Tibial nerve (tissue), 4 donors: ENCODE measurements around the gene AASDH.

Experiments
- CTCF ChIP-seq, 5 experiments: fragments of 200-600 bp in 3 of 5; fragments of 450-650 bp in 2 of 5; sonication (generic) in 3 of 5; IDR thresholded peaks; one replicate each; pipeline ENCODE4 v1.5.1; 2016 to 2019; ENCODE audit warnings: antibody characterized with exemption in 5 of 5, mild to moderate bottlenecking in 3 of 5, moderate library complexity in 2 of 5
- EP300 ChIP-seq, 2 donors: sonication (generic); formaldehyde crosslinking; IDR thresholded peaks; one replicate each; pipeline ENCODE4 v1.6.1; 2017; ENCODE audit warnings: antibody characterized with exemption in 2 of 2, mild to moderate bottlenecking in 1 of 2
- POLR2A ChIP-seq, 2 donors: fragments of 450-650 bp; IDR thresholded peaks; one replicate each; pipeline ENCODE4 v1.6.1; 2017; ENCODE audit warnings: antibody characterized with exemption in 2 of 2, mild to moderate bottlenecking in 2 of 2, moderate library complexity in 2 of 2

DNA sequence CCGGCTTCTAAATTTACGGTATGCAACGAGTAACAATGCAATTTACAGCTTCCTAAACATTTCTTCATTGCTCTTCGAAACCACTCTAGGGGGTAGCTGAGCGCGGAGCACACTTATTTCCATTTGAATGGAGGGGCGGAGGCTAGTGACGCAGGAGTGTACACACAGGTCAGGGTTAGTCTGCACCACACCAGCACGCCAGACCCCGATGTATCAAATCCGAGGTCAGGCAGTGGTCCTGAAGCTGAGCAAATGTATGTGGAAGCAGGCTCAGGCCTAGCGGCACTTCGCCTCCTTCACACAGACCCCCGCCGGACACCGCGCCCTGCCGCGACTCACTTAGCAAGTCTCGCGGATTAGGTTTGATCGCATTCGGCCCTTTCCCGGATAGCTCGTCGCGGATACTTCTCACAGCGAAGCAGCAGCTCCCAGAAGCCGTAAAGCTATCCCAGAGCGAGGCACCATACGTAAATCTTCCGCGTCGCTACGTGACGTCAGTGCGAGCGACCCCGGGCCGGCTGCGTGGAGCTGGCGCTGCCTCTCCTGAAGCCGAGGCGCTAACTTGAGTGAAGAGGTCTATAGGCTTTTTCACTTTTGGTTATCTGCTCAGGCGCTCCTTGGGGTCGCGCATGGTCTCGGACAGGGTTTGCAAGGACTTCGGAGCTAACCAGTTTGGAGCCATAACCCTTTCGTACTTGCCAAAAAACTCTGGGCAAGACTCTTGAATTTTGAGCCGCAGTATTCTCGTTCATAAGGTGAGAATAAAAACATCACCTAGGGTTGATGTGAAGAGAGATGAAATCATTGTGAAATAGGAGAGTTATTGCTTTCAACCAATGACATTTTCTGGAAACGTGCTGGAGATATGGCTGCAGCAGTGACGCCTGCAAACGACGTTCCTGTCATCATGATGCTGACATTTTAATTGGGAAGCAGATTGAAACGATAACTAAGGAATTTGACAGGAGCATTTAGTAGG, at the start of gene AASDH:
- peak in 1 of 5 experiments; percentile 32 for TF ChIP-seq CTCF (IDR thresholded peaks at IDR 0.05)
- peak; percentile 75 to 95 for TF ChIP-seq EP300 (IDR thresholded peaks at IDR 0.05)
- peak in 1 of 2 donors; percentile 69 for TF ChIP-seq POLR2A (IDR thresholded peaks at IDR 0.05)
